ENCODE measurements around the gene F2RL3.

The F2RL3 gene

GRCh38 chr19:16896146-16897028 lies 7.6 kb downstream of the F2RL3 start:
- DNase-seq: no peak

DNA sequence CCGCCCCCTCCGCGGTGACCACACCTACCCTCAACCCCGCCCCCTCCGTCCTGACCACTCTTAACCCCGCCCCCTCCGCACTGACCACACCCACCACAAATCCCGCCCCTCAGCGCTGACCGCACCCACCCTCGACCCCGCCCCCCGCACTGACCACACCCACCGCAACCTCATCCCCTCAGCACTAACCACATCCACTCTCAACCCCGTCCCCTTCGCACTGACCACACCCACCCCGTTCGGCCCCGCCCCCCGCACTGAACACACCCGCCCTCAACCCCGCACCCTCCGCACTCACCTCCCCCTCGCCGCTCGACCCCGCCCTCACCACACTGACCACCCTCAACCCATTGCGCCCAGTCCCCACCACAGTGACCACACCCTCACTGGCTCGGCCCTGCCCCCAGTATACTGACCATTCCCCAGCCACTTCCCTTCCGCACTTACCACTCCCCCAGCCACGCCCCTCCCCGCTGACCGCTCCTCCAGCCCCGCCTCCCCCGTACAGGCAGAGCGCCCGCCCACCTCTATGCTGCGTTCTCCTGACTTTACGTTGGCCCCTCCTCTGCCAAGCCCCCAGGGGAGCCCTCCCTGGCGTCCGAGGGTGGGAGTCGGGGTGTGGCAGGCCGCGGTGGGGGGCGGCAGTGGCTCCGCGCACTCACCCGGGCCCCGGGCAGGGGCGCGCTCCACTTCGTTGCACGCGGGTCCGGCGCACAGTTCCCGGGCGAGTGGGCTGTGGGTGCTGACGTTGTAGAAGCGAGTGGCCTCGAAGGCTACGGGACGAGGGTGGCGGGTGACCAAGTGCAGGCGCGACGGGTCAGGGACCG lies 8.4 kb downstream of the F2RL3 start:
- no peak for DNase-seq

- no peak for DNase-seq
Observed at GRCh38 chr19:16897856-16898161, 9.0 kb downstream of the F2RL3 start.

DNA sequence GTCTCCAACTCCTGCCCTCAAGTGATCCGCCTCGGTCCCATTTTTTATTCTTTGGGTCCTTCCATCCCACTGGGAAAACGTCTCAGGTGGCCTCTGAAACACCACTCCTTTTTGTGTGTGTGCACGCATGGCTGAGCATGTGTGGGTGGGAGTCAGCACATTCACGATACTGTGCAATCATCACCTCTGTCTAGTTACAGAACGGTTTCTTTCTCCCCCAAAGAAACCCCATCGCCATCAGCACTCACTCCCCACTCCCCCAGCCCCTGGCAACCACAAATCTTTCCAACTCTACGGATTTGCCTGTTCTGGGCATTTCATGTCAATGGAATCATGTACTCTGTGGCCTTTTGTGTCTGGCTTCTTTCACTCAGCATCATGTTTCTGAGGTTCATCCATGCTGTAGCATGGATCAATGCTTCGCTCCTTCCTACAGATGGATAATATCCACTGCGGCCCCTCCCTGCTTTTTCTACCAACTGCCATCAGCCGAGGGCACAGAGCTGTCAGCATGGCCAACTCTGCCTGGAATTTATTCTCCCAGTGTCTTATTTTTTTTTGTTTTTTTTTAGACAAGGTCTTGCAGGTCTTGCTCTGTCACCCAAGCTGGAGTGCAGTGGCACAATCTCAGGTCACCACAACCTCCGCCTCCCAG lies 9.7 kb downstream of the F2RL3 start:
- DNase-seq: no peak

DNA sequence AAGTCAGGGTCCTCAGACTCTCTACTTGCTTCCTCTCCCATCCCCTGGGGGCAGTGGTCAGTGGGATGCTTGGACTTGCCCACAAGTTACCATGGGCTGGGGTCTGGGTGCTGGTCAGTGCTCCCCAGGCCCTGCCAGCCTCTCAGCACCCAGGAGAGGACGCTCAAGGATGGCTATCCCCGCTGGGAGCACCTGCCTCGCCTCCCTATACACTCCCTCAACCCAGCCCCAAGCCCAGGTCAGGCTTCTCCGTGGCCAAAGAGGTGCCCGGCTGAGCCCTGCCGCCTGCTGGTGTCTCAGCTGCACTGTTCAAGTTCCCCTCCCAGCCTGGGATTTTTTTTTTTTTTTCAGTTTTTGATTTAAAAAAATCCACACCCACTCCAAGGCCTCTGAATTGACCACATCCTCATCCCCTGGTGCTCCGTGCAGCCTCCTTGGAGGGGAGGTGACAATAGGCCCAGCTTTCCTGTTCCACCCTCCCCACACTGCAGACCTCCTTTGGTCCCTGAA lies 10.8 kb downstream of the F2RL3 start:
- DNase-seq: no peak

DNA sequence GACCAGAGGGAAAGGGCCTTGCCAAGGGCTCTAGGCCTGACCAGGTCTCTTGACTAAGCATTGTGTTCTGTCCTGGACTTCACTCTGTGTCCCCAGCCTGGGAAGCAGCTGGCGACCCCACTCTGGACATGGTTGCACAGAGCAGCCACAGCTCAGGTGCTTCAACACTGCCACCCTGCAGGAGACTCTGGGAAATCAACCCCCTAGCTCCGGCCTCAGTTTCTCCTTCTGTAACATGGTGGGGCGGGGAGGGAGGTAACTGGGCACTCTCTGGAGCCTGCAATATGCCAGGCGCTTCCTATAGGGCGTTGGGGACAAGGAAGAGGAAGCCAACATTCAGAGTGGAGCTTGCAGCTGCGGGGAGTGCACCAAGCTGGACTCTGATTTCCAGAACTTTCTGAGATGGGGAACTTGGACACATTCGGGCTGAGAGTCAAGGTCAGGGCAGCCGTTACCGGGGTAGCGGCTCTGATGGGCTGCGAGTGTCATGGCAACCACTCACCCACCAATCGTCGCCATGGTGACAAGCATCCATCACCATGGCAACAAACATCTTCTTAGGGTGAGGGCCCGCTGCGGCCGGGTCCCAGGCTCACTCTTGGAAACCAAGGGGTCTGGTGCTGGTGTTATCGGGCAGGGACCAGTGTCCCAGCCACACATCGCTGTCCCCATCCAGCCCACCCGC lies 12.8 kb downstream of the F2RL3 start:
- no peak for DNase-seq

GRCh38 chr19:16902545-16902944 lies 13.7 kb downstream of the F2RL3 start:
- no peak for DNase-seq

GRCh38 chr19:16903347-16903746 lies 14.5 kb downstream of the F2RL3 start:
- DNase-seq: no peak

GRCh38 chr19:16904599-16904998 lies 15.8 kb downstream of the F2RL3 start:
- DNase-seq: no peak

DNA sequence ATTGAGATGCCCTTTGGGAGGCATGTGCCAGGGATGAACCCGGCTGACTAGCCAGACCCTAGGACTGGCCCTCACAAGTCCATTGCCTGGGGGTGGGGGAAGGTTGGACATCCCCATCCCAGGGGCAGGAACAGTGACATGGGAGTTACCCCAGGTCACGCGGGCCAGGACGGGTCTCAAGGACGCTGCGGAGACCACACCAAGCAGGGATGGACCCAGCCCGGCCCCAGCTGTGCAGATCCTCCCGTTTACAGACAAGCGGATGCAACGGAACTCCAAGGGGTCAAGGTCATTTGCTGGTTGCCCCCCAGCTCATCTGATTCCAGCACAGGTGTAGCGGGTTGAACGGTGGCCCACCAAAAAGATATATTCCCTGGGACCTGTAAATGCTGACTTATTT lies 20.0 kb downstream of the F2RL3 start:
- DNase-seq: no peak

DNA sequence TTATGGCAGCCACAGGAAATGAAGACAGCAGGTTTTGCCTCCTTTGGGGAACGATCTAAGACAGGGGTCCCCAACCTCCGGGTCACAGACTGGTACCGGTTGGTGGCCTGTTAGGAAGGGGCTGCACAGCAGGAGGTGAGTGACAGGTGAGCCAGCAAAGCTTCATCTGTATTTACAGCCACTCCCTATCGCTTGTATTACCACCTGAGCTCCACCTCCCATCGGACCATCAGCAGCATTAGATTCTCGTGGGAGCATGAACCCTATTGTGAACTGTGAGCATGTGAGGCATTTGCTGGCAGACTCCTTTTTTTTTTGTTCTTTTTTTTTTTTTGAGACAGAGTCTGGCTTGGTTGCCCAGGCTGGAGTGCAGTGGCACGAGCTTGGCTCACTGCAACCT lies 22.2 kb downstream of the F2RL3 start:
- DNase-seq: no peak

- no peak for DNase-seq
Observed at GRCh38 chr19:16912780-16913179, 24.0 kb downstream of the F2RL3 start.

DNA sequence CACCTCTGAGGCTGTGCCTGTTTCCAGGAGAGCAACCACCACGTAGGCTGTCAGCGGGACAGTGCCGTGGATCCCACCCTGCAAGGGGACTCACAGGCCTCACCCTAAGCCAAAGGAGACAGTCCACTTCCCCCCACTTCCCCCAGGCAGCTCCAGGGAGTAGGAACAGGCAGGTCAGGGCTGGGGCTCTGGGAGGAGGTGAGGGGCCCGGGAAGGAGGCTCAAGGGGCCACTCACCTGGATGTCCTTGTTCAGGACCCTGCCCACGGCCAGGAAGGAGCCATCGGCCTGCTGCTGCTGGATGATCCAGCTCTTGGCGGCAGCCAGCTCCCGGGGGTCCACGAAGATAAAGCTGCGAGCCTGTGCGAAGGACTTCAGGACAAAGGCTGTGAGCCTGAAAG lies 25.6 kb downstream of the F2RL3 start:
- no peak for DNase-seq

GRCh38 chr19:16915135-16915534 lies 26.3 kb downstream of the F2RL3 start:
- DNase-seq: no peak

- DNase-seq: no peak
Observed at GRCh38 chr19:16915734-16916133, 26.9 kb downstream of the F2RL3 start.

- DNase-seq: no peak
Observed at GRCh38 chr19:16917401-16917800, 28.6 kb downstream of the F2RL3 start.

- no peak for DNase-seq
Observed at GRCh38 chr19:16919496-16919895, 30.7 kb downstream of the F2RL3 start.

DNA sequence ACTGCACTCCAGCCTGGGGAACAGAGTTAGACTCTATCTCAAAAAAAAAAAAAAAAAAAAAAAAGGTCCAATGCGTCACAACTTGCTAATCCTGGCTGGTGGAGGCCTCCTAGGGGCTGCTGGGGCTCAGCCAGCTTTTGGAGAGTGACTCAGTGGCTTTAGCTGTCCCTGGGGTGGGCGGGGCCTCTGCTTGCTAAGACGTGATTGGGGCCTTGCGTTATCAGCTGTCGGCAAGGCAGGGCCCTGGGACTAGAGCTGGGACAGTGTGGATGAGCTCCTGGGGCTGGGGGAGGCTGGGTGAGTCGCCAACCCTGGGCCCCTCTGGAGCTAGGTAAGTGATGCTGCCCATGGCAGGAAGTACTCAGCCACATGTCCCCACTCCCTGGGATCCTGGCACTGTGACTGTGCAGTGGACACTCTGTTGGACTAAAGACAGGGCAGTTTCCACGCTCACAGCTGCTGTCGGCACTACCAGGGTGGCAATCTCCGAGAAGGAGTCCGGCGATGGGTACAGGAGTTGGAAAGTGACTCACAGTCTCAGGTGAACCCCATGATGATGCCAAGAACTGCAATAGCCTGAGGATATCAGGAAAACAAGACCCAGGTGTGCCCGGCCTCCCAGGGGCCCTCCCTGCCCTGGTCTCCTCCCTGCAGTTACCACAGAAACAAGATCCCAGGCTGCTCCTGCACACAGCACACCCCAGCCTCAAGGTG lies 32.2 kb downstream of the F2RL3 start:
- DNase-seq: no peak

DNA sequence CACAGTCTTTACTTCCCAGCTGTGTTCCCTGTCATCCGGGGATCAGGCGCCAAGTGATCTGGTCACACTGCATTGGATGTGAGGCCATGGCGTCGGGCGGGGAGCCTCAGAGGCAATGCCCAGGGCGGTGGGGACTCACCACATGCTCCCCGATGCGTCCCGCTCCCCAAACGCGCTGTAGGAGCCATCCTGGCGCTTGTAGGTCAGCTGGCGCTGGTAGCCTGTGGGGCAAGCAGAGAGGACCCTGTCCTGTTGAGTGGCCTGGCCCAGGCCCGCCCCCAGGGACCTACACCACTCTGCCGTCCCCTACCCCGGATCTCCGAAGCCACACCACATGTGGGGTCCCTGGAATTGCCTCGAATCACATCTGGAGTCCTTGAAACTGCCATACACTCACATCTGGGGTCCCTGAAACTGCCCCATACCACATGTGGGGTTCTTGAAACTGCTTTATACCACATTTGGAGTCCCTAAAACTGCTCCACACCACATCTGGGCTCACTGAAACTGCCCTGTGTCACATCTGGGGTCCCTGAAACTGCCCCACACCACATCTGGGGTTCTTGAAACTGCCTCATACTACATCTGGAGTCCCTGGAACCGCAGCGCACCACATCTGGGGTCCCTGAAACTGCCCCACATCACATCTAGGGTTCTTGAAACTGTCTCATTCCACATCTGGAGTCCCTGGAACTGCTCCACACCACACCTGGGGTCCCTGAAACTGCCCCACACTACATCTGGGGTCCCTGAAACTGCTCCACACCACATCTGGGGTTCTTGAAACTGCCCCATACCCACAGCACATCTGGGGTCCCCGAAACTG lies 33.2 kb downstream of the F2RL3 start:
- no peak for DNase-seq

DNA sequence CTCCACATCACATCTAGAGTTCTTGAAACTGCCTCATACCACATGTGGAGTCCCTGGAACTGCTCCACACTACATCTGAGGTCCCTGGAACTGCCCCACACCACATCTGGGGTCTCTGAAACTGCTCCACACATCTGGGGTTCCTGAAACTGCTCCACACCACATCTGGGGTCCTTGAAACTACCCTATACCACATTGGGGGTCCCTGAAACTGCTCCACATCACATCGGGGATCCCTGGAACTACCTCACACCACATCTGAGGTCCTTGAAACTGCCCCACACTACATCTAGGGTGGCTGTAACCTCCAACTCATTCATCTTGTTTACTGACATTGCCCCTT lies 33.8 kb downstream of the F2RL3 start:
- DNase-seq: no peak

GRCh38 chr19:16922949-16923348 lies 34.1 kb downstream of the F2RL3 start:
- DNase-seq: no peak

DNA sequence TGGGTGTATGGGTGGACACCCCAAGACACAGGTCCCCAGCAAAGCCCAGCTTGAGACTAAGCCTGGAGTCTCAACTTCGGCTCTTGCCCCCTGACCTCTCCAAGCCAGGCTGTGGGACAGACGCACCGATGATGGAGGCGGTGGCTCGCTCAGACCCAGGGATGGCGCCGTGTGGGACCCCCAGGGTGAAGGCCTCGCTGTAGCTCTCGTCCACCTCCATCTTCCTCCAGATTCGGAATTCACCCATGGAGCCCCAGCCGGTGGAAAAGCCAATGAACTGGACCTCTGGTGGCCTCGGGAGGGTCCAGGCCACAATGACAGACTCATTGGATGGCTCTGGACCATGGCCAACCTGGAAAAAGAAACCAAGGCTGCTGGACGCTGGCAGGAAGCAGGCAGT lies 39.1 kb downstream of the F2RL3 start:
- no peak for DNase-seq
